ENCODE measurements around the gene TSPAN5.

The TSPAN5 gene

GRCh38 chr4:98423009-98423408 is 235.4 kb downstream of the TSPAN5 start:
- no peak overlapping the region for H3K27ac ChIP-seq (replicated peaks)
- H3K4me3 ChIP-seq (replicated peaks; ENCODE audit: insufficient read depth, low read length), result no peak overlapping the region
- no peaks in the 10 kb centered on the region for H3K27me3 ChIP-seq (ENCODE audit: insufficient read depth, poor library complexity, severe bottlenecking)
- TF ChIP-seq, protein P1, sequence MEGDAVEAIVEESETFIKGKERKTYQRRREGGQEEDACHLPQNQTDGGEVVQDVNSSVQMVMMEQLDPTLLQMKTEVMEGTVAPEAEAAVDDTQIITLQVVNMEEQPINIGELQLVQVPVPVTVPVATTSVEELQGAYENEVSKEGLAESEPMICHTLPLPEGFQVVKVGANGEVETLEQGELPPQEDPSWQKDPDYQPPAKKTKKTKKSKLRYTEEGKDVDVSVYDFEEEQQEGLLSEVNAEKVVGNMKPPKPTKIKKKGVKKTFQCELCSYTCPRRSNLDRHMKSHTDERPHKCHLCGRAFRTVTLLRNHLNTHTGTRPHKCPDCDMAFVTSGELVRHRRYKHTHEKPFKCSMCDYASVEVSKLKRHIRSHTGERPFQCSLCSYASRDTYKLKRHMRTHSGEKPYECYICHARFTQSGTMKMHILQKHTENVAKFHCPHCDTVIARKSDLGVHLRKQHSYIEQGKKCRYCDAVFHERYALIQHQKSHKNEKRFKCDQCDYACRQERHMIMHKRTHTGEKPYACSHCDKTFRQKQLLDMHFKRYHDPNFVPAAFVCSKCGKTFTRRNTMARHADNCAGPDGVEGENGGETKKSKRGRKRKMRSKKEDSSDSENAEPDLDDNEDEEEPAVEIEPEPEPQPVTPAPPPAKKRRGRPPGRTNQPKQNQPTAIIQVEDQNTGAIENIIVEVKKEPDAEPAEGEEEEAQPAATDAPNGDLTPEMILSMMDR (IDR thresholded peaks at IDR 0.05; ENCODE audit: insufficient read depth, low read length), result no peak
- TF ChIP-seq POLR2AphosphoS5 (IDR thresholded peaks at IDR 0.05; ENCODE audit: low read depth) (no peak), GABPA (IDR thresholded peaks at IDR 0.05; ENCODE audit: low read depth) (no peak), SPI1 (IDR thresholded peaks at IDR 0.05; ENCODE audit: borderline replicate concordance, low read depth) (no peak)
- TF ChIP-seq, protein P2, sequence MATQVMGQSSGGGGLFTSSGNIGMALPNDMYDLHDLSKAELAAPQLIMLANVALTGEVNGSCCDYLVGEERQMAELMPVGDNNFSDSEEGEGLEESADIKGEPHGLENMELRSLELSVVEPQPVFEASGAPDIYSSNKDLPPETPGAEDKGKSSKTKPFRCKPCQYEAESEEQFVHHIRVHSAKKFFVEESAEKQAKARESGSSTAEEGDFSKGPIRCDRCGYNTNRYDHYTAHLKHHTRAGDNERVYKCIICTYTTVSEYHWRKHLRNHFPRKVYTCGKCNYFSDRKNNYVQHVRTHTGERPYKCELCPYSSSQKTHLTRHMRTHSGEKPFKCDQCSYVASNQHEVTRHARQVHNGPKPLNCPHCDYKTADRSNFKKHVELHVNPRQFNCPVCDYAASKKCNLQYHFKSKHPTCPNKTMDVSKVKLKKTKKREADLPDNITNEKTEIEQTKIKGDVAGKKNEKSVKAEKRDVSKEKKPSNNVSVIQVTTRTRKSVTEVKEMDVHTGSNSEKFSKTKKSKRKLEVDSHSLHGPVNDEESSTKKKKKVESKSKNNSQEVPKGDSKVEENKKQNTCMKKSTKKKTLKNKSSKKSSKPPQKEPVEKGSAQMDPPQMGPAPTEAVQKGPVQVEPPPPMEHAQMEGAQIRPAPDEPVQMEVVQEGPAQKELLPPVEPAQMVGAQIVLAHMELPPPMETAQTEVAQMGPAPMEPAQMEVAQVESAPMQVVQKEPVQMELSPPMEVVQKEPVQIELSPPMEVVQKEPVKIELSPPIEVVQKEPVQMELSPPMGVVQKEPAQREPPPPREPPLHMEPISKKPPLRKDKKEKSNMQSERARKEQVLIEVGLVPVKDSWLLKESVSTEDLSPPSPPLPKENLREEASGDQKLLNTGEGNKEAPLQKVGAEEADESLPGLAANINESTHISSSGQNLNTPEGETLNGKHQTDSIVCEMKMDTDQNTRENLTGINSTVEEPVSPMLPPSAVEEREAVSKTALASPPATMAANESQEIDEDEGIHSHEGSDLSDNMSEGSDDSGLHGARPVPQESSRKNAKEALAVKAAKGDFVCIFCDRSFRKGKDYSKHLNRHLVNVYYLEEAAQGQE (IDR thresholded peaks at IDR 0.05; ENCODE audit: insufficient replicate concordance, low read depth), result no peak
- DNase-seq (ENCODE audit: low read depth in 1 of 2, low spot score in 1 of 2), result no peak

GRCh38 chr4:98421111-98421510 is 237.3 kb downstream of the TSPAN5 start:
- no peak overlapping the region for H3K4me3 ChIP-seq (replicated peaks; ENCODE audit: insufficient read depth, low read length)
- DNase-seq (ENCODE audit: low read depth in 1 of 2, low spot score in 1 of 2), result no peak
- no peaks in the 10 kb centered on the region for H3K27me3 ChIP-seq (ENCODE audit: insufficient read depth, poor library complexity, severe bottlenecking)
- TF ChIP-seq POLR2AphosphoS5 (IDR thresholded peaks at IDR 0.05; ENCODE audit: low read depth) (no peak), GABPA (IDR thresholded peaks at IDR 0.05; ENCODE audit: low read depth) (no peak), SPI1 (IDR thresholded peaks at IDR 0.05; ENCODE audit: borderline replicate concordance, low read depth) (no peak)
- TF ChIP-seq, protein P1 (IDR thresholded peaks at IDR 0.05; ENCODE audit: insufficient read depth, low read length), result no peak
- TF ChIP-seq, protein P2 (IDR thresholded peaks at IDR 0.05; ENCODE audit: insufficient replicate concordance, low read depth), result no peak
- no peak overlapping the region for H3K27ac ChIP-seq (replicated peaks)

All from HL-60 (cell line).